SU-DHL-6 (cell line): Measurements from ENCODE around the gene CBL.

Experiments
- H2AFZ ChIP-seq: fragments of 200-600 bp; sonication (generic); 2 replicates; pipeline ENCODE4 v1.6.1; 2014; ENCODE audit warnings: low read depth, mild to moderate bottlenecking, moderate library complexity, mixed read lengths, antibody characterized with exemption, low read length; ENCODE audit not compliant: severe bottlenecking
- H3F3A ChIP-seq: fragments of 200-600 bp; shearing (Covaris generic); 2 replicates; pipeline ENCODE4 v1.6.0; 2016; ENCODE audit warnings: antibody characterized with exemption, mild to moderate bottlenecking; ENCODE audit not compliant: insufficient read depth
- H3K27ac ChIP-seq: fragments of 200-600 bp; sonication (generic); 2 replicates; pipeline ENCODE4 v1.5.1; 2016; ENCODE audit warnings: low read depth, mild to moderate bottlenecking, low read length, moderate library complexity, mixed read lengths
- H3K27me3 ChIP-seq: fragments of 200-600 bp; sonication (generic), shearing (Covaris generic); 2 replicates; pipeline ENCODE4 v1.6.0; 2014; ENCODE audit warnings: mild to moderate bottlenecking, low read length
- H3K36me3 ChIP-seq: fragments of 200-600 bp; sonication (generic); 2 replicates; pipeline ENCODE4 v1.6.1; 2014; ENCODE audit warnings: mild to moderate bottlenecking, low read length, mixed read lengths
- H3K4me2 ChIP-seq: fragments of 300-600, 200-600 bp; shearing (Covaris generic), sonication (generic); 2 replicates; pipeline ENCODE4 v1.6.0; 2014; ENCODE audit warnings: low read length, low read depth, mild to moderate bottlenecking; ENCODE audit not compliant: poor library complexity, severe bottlenecking
- H3K4me3 ChIP-seq: fragments of 200-600 bp; sonication (generic); 2 replicates; pipeline ENCODE4 v1.5.1; 2014; ENCODE audit warnings: antibody characterized with exemption, low read length, mild to moderate bottlenecking, mixed read lengths; ENCODE audit not compliant: insufficient read depth, poor library complexity, severe bottlenecking
- H3K79me2 ChIP-seq: fragments of 200-600 bp; sonication (generic); 2 replicates; pipeline ENCODE4 v1.6.1; 2014; ENCODE audit warnings: mild to moderate bottlenecking, low read length, moderate library complexity; ENCODE audit not compliant: insufficient read depth
- H3K9ac ChIP-seq: fragments of 200-600 bp; sonication (generic); 2 replicates; pipeline ENCODE4 v1.7.0; 2014; ENCODE audit warnings: mild to moderate bottlenecking, low read length
- H3K9me2 ChIP-seq: fragments of 200-600 bp; sonication (generic); replicated peaks from 2 replicates; pipeline ENCODE4 v1.6.1; 2014; ENCODE audit warnings: low read length; ENCODE audit not compliant: insufficient read depth
- H3K9me3 ChIP-seq: fragments of 200-600 bp; sonication (generic); 2 replicates; pipeline ENCODE4 v1.6.1; 2014; ENCODE audit warnings: low read length, mixed read lengths; ENCODE audit not compliant: insufficient read depth
- H4K20me1 ChIP-seq: fragments of 200-600 bp; sonication (generic); 2 replicates; pipeline ENCODE4 v1.6.1; 2014; ENCODE audit warnings: low read depth, mild to moderate bottlenecking, antibody characterized with exemption, low read length, moderate library complexity, mixed read lengths
- CTCF ChIP-seq: fragments of 200-600 bp; sonication (generic); IDR thresholded peaks from one replicate; pipeline ENCODE4 v1.5.1; 2017; ENCODE audit warnings: antibody characterized with exemption, mild to moderate bottlenecking, low read length, moderate library complexity; ENCODE audit not compliant: insufficient read depth, poor library complexity, severe bottlenecking
- EZH2phosphoT487 ChIP-seq: fragments of 200-600 bp; sonication (generic), shearing (Covaris generic); conservative IDR thresholded peaks from 2 replicates; pipeline ENCODE4 v1.6.1; 2018; ENCODE audit warnings: mild to moderate bottlenecking, antibody characterized with exemption, low read length, moderate library complexity, mixed read lengths

CBL gene

GRCh38 chr11:119284344-119285157, 78.4 kb downstream of the CBL start:
- H3K9me2 ChIP-seq, result no peaks in the 10 kb centered on the region
- peaks cover 5% of the 10 kb centered on the region for H3F3A ChIP-seq
- peaks cover 20% of the 10 kb centered on the region for H3K36me3 ChIP-seq
- no peak overlapping the region for H3K9ac ChIP-seq
- TF ChIP-seq EZH2phosphoT487 (no peak), CTCF (peak; percentile 31)
- H3K9me3 ChIP-seq, result no peaks in the 10 kb centered on the region
- no peak overlapping the region for H3K27ac ChIP-seq
- no peaks in the 10 kb centered on the region for H4K20me1 ChIP-seq
- no peak overlapping the region for H3K4me3 ChIP-seq
- no peaks in the 10 kb centered on the region for H3K79me2 ChIP-seq
- H3K27me3 ChIP-seq, result no peaks in the 10 kb centered on the region
- no peak overlapping the region for H2AFZ ChIP-seq
- H3K4me2 ChIP-seq, result no peak overlapping the region

- H3K9me2 ChIP-seq, result no peaks in the 10 kb centered on the region
- H3K79me2 ChIP-seq, result no peaks in the 10 kb centered on the region
- H2AFZ ChIP-seq, result no peak overlapping the region
- no peaks in the 10 kb centered on the region for H3K9me3 ChIP-seq
- no peak overlapping the region for H3K4me3 ChIP-seq
- H3K4me2 ChIP-seq, result no peak overlapping the region
- no peaks in the 10 kb centered on the region for H3K27me3 ChIP-seq
- peaks cover 24% of the 10 kb centered on the region for H3K36me3 ChIP-seq
- no peaks in the 10 kb centered on the region for H4K20me1 ChIP-seq
- no peak for TF ChIP-seq CTCF
- TF ChIP-seq EZH2phosphoT487, result no peak
- H3K9ac ChIP-seq, result no peak overlapping the region
- peaks cover 5% of the 10 kb centered on the region for H3F3A ChIP-seq
- no peak overlapping the region for H3K27ac ChIP-seq
Measured at GRCh38 chr11:119285431-119285830, 79.3 kb downstream of the CBL start.

- Histone ChIP-seq H2AFZ (no peak overlapping the region), H3K9me3 (no peaks in the 10 kb centered on the region), H3K79me2 (no peaks in the 10 kb centered on the region), H3K27ac (no peak overlapping the region), H3F3A (peaks cover 5% of the 10 kb centered on the region), H3K4me2 (no peak overlapping the region), H3K9me2 (no peaks in the 10 kb centered on the region), H3K4me3 (no peak overlapping the region), H4K20me1 (no peaks in the 10 kb centered on the region), H3K36me3 (peaks cover 26% of the 10 kb centered on the region), H3K27me3 (no peaks in the 10 kb centered on the region), H3K9ac (no peak overlapping the region)
- TF ChIP-seq CTCF, result no peak
- TF ChIP-seq EZH2phosphoT487, result no peak
Measured at GRCh38 chr11:119288219-119288618, 82.1 kb downstream of the CBL start.
